HepG2 (cell line): ENCODE data around the gene RHBDD1. TPM values are rescaled to one million over a fixed set of nuclear protein-coding genes. Genes with fewer than 3 reads are reported as not detected.

ENCODE experiments used
- AHR ChIP-seq: IDR thresholded peaks from 2 replicates; pipeline ENCODE4 v1.6.1; 2018; ENCODE audit warnings: missing genetic modification reagents, missing compliant biosample characterization
- GATAD1 ChIP-seq: IDR thresholded peaks from 2 replicates; pipeline ENCODE4 v1.6.1; 2016; ENCODE audit warnings: missing genetic modification reagents, missing compliant biosample characterization
- HMG20B ChIP-seq: conservative IDR thresholded peaks from 2 replicates; pipeline ENCODE4 v1.6.1; 2016; ENCODE audit warnings: missing genetic modification reagents, missing compliant biosample characterization
- IKZF1 ChIP-seq: fragments of 450-650 bp; IDR thresholded peaks from 2 replicates; pipeline ENCODE4 v1.7.1; 2016
- SYNCRIP ChIP-seq: fragments of 200-400 bp; formaldehyde crosslinking; IDR thresholded peaks from 2 replicates; pipeline ENCODE4 v1.6.1; 2018; ENCODE audit warnings: mild to moderate bottlenecking, low read depth, low read length; ENCODE audit not compliant: insufficient read depth
- TGIF2 ChIP-seq: IDR thresholded peaks from 2 replicates; pipeline ENCODE4 v1.6.1; 2016; ENCODE audit warnings: control low read depth, missing compliant biosample characterization
- ZBTB43 ChIP-seq: sonication (generic); formaldehyde crosslinking; conservative IDR thresholded peaks from 2 replicates; pipeline ENCODE4 v1.4.0; 2020; ENCODE audit warnings: missing genetic modification reagents
- ZFP62 ChIP-seq: sonication (generic); formaldehyde crosslinking; IDR thresholded peaks from 2 replicates; pipeline ENCODE4 v1.4.0; 2020; ENCODE audit warnings: missing genetic modification reagents
- ZHX1 ChIP-seq: sonication (generic); formaldehyde crosslinking; IDR thresholded peaks from 2 replicates; pipeline ENCODE4 v1.8.1; 2022; ENCODE audit warnings: low read depth, mild to moderate bottlenecking, missing genetic modification reagents
- ZSCAN20 ChIP-seq: sonication (generic); formaldehyde crosslinking; IDR thresholded peaks from 2 replicates; pipeline ENCODE4 v1.4.0; 2020; ENCODE audit warnings: missing genetic modification reagents, mild to moderate bottlenecking, borderline replicate concordance
- polyA plus RNA-seq, 8 experiments: library from polyadenylated mRNA; depleted of rRNA in 3 of 8; stranded (reverse) in 7 of 8; unstranded in 1 of 8; fragments of >200 nt; fragmentation: Illumina TruSeq in 4 of 8; extraction: Trizol in 4 of 8; gene quantifications; 2 replicates each; pipeline versions ENCODE4 v1.2.1 to v1.2.3, GENCODE V29; 2011 to 2016; ENCODE audit warnings: low read depth in 4 of 8, missing spikeins in 1 of 8, mixed read lengths in 1 of 8; ENCODE audit not compliant: insufficient read depth in 1 of 8
- total RNA-seq, 5 experiments: library from RNA; depleted of rRNA; stranded (reverse); fragments of >200 nt; fragmentation: Illumina TruSeq; extraction: Trizol; gene quantifications; 2 replicates each; pipeline ENCODE4 v1.2.3, GENCODE V29; 2016; ENCODE audit warnings: low read depth in 1 of 5

RHBDD1 gene
- total and polyA plus RNA-seq, 2 of the 13 experiments (the other 11 are each of a cell fraction or from before 2014, with no cell fraction given): 8.2 to 9.5 TPM

- peak; percentile 93 for TF ChIP-seq ZBTB43 (CRISPR knock-in tag)
- TF ChIP-seq ZSCAN20 (CRISPR knock-in tag): no peak
- peak; percentile 74; the same call in 1 of the 2 replicates for TF ChIP-seq TGIF2 (CRISPR knock-in tag)
- no peak for TF ChIP-seq SYNCRIP
- no peak; the same call in 1 of the 2 replicates for TF ChIP-seq AHR (CRISPR knock-in tag)
- TF ChIP-seq IKZF1: no peak
- TF ChIP-seq HMG20B (CRISPR knock-in tag): peak; percentile 98
- no peak for TF ChIP-seq ZFP62 (CRISPR knock-in tag)
- no peak; the same call in 1 of the 2 replicates for TF ChIP-seq GATAD1
- TF ChIP-seq ZHX1 (CRISPR knock-in tag): peak; percentile 88
These were observed 35.6 kb upstream of the RHBDD1 start (continued) for GRCh38 chr2:226799976-226800940.
